ENCODE results near the gene HBA1.

Gene HBA1

DNA sequence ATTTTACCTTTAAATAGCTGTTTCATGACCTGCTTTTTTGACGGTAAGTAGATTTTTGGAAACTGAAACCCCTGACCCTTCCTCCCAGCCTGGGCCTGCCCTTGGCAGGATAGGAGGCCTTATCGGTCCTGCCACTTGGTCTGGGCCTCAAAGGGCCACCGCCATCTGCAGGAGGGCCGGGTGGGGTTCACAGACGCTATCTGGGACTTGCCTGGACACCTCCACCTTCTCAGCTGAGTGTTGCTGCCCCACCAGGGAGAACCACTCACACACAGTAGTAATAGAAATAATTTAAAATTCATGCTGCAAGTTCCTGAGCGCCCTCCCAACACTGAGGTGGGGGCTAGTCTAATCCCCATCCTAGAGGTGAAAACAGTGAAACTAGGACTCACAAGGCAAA lies 33.4 kb upstream of the HBA1 start (continued):
- TF ChIP-seq TSHZ2 (CRISPR knock-in tag; IDR thresholded peaks at IDR 0.05): no peak
- no peak for TF ChIP-seq SNAI2 (CRISPR knock-in tag; IDR thresholded peaks at IDR 0.05)
- no peak for TF ChIP-seq RARB (CRISPR knock-in tag; IDR thresholded peaks at IDR 0.05)
- no peak for TF ChIP-seq OSR1 (CRISPR knock-in tag; IDR thresholded peaks at IDR 0.05)
- TF ChIP-seq ZNF70 (CRISPR knock-in tag; IDR thresholded peaks at IDR 0.05): no peak

DNA sequence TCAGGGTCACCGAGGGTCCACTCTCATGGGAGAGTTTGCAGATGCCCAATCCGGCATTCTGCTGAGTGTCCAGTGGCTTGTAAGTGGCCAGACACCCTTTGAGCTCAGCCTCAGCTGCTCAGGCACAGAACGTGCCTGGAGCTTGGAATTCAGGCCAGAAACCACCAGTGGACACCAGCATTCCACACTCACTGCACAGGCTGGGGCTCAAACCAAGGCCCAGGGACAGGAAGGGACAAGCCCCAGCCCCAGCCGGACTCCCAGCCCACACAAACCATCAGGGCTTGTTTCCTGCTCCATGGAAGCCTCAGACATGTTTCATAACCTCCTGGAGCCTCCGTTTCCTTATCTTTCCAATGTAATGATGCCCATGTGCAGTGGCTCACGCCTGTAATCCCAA lies 33.0 kb upstream of the HBA1 start:
- TF ChIP-seq ZNF70 (CRISPR knock-in tag; IDR thresholded peaks at IDR 0.05) (no peak), RARB (CRISPR knock-in tag; IDR thresholded peaks at IDR 0.05) (no peak), ZFP3 (CRISPR knock-in tag; IDR thresholded peaks at IDR 0.05) (no peak), ISL1 (CRISPR knock-in tag; IDR thresholded peaks at IDR 0.05) (no peak), ESRRG (CRISPR knock-in tag; IDR thresholded peaks at IDR 0.05) (no peak), SNAI2 (CRISPR knock-in tag; IDR thresholded peaks at IDR 0.05) (no peak), PPARA (CRISPR knock-in tag; IDR thresholded peaks at IDR 0.05; ENCODE audit: borderline replicate concordance) (no peak), CREB5 (CRISPR knock-in tag; IDR thresholded peaks at IDR 0.05; ENCODE audit: low read depth) (no peak), CSRNP3 (CRISPR knock-in tag; IDR thresholded peaks at IDR 0.05) (no peak), GLIS3 (CRISPR knock-in tag; IDR thresholded peaks at IDR 0.05) (no peak), OSR1 (CRISPR knock-in tag; IDR thresholded peaks at IDR 0.05) (no peak), BACH2 (CRISPR knock-in tag; IDR thresholded peaks at IDR 0.05; ENCODE audit: borderline replicate concordance) (no peak)
- no peak for ATAC-seq

GRCh38 chr16:144797-145252 lies 31.7 kb upstream of the HBA1 start:
- no peak for ATAC-seq
- no peak for TF ChIP-seq TOX (CRISPR knock-in tag; IDR thresholded peaks at IDR 0.05; ENCODE audit: borderline replicate concordance)
- TF ChIP-seq CSRNP3 (CRISPR knock-in tag; IDR thresholded peaks at IDR 0.05): no peak
- TF ChIP-seq RARB (CRISPR knock-in tag; IDR thresholded peaks at IDR 0.05): no peak
- TF ChIP-seq, protein P1, sequence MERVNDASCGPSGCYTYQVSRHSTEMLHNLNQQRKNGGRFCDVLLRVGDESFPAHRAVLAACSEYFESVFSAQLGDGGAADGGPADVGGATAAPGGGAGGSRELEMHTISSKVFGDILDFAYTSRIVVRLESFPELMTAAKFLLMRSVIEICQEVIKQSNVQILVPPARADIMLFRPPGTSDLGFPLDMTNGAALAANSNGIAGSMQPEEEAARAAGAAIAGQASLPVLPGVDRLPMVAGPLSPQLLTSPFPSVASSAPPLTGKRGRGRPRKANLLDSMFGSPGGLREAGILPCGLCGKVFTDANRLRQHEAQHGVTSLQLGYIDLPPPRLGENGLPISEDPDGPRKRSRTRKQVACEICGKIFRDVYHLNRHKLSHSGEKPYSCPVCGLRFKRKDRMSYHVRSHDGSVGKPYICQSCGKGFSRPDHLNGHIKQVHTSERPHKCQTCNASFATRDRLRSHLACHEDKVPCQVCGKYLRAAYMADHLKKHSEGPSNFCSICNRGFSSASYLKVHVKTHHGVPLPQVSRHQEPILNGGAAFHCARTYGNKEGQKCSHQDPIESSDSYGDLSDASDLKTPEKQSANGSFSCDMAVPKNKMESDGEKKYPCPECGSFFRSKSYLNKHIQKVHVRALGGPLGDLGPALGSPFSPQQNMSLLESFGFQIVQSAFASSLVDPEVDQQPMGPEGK (CRISPR knock-in tag; IDR thresholded peaks at IDR 0.05; ENCODE audit: borderline replicate concordance): no peak
- no peak for TF ChIP-seq CSDC2 (CRISPR knock-in tag; IDR thresholded peaks at IDR 0.05)
- no peak for TF ChIP-seq TCF4 (CRISPR knock-in tag; IDR thresholded peaks at IDR 0.05; ENCODE audit: borderline replicate concordance)
- no peak for TF ChIP-seq ZNF565 (CRISPR knock-in tag; conservative IDR thresholded peaks at IDR 0.05; ENCODE audit: low read depth)
- no peak for TF ChIP-seq SNAI2 (CRISPR knock-in tag; IDR thresholded peaks at IDR 0.05)
- TF ChIP-seq ZNF70 (CRISPR knock-in tag; IDR thresholded peaks at IDR 0.05): no peak
- no peak for TF ChIP-seq ARNTL (CRISPR knock-in tag; IDR thresholded peaks at IDR 0.05; ENCODE audit: borderline replicate concordance, low read depth)
- no peak for TF ChIP-seq ZC3H10 (CRISPR knock-in tag; IDR thresholded peaks at IDR 0.05)
- TF ChIP-seq TSHZ2 (CRISPR knock-in tag; IDR thresholded peaks at IDR 0.05): no peak
- TF ChIP-seq ZFP30 (CRISPR knock-in tag; IDR thresholded peaks at IDR 0.05): no peak
- no peak for TF ChIP-seq ZNF8 (CRISPR knock-in tag; IDR thresholded peaks at IDR 0.05)
- no peak for TF ChIP-seq OSR1 (CRISPR knock-in tag; IDR thresholded peaks at IDR 0.05)
- no peak for TF ChIP-seq ESRRG (CRISPR knock-in tag; IDR thresholded peaks at IDR 0.05)
